ENCODE data around the gene GPR155.
"Not testable (repeated sequence)": the region's sequence is repeated elsewhere in the genome, so short reads cannot be mapped to it uniquely, and the experiment has no call there.

DNA sequence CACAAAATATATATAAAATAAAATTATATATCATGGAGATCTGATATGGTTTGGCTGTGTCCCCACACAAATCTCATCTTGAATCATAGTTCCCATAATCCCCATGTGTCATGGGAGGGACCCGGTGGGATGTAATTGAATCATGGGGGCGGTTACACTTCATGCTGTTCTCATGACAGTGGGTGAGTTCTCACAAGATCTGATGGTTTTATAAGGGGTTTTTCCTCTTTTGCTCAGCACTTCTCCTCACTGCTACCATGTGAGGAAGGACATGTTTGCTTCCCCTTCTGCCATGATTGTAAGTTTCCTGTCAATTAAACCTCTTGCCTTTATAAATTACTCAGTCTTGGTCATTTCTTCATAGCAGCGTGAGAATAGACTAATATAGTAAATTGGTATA is 98.1 kb downstream of the GPR155 start:
- TF ChIP-seq, protein P1, sequence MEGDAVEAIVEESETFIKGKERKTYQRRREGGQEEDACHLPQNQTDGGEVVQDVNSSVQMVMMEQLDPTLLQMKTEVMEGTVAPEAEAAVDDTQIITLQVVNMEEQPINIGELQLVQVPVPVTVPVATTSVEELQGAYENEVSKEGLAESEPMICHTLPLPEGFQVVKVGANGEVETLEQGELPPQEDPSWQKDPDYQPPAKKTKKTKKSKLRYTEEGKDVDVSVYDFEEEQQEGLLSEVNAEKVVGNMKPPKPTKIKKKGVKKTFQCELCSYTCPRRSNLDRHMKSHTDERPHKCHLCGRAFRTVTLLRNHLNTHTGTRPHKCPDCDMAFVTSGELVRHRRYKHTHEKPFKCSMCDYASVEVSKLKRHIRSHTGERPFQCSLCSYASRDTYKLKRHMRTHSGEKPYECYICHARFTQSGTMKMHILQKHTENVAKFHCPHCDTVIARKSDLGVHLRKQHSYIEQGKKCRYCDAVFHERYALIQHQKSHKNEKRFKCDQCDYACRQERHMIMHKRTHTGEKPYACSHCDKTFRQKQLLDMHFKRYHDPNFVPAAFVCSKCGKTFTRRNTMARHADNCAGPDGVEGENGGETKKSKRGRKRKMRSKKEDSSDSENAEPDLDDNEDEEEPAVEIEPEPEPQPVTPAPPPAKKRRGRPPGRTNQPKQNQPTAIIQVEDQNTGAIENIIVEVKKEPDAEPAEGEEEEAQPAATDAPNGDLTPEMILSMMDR (IDR thresholded peaks at IDR 0.05) = not testable (repeated sequence)
- TF ChIP-seq POLR2A (IDR thresholded peaks at IDR 0.05) = not testable (repeated sequence)
